Measurements from ENCODE around the gene CRY2.
"Not testable (repeated sequence)": the region's sequence is repeated elsewhere in the genome, so short reads cannot be mapped to it uniquely, and the experiment has no call there.

The CRY2 gene

DNA sequence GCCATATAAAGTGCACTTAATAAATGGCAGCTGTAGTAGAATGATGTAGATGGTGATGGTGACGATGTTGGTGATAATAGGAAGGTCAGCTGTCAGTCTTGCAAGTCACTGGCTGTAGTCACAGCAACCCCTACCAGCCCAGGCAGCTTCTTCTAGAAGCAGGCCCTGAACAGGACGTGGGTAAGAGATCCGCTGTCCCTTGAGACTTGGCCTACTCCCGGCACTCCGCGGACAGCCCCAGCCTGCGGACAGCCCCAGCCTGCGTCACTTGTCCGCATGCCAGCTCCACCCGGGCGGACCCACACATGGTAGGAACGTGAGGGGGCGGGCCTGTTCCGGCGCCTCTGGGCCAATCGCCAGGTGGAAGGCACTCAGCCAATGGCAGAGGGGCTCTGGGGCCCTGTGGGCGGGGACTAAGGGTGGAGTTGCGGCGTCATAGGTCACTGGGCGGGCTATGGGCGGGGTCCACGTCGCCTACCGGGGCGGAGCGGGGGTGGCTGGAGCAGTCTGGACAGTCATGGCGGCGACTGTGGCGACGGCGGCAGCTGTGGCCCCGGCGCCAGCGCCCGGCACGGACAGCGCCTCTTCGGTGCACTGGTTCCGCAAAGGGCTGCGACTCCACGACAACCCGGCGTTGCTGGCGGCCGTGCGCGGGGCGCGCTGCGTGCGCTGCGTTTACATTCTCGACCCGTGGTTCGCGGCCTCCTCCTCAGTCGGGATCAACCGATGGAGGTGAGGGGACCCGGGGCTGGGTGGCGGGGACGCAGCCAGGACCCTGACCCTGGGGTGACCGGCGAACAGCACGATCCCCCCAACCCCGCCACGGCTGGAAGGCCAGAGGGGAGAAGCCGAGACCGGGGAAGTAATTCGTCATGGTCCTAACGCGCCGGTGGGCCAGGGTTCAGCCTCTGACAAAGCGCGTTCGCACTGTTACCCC lies at the start of gene CRY2:
Gene CRY2 (plus strand): TSS at position 502 of the 937 bp plus-strand sequence. CDS start 16 bp downstream, at position 518.
- peak; percentile 99 to 100 for DNase-seq

DNA sequence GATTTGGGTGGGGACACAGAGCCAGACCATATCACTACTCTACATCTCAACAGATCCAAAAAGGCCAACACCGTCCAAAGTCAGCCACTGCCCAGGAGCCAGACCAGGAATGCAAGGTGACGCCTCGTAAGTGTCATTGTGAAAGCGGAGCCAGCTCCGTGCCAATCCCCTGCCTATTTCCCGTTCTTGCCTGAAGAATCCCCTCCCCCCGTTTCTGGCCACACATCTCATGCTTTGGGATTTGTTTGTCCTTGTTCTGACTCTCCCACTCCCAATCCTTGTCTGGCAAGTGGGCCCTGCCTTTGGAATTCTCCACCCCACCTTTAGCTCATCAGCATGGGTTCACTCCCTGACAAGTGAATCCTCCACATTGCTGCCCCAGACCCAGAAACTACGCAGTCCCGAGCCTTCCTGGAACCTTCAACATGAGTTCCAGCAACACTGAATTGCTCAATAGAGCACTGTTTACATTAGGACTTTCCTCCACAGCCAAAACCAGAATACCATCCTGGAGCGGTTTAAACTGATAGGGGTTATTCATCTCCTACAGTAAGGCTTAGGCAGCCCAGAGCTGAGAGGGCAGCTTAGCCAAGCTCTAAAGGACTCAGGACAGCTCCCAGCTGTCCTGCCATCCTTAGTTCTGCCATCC lies 48.4 kb upstream of the CRY2 start:
- DNase-seq = no peak

DNA sequence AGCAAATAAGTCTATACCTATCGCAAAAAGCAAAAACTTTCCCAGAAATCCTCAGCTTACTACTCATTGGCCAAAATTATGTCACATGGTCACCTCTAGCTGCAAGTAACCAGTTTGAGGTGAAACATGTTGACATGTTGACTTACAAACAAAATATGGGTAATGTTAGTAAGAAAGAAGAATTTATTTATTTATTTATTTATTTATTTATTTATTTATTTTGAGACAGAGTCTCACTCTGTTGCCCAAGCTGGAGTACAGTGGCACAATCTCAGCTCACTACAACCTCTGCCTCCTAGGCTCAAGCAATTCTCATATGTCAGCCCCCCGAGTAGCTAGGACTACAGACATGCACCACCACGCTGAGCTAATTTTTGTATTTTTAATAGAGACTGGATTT lies 47.7 kb upstream of the CRY2 start:
- DNase-seq = no peak

DNA sequence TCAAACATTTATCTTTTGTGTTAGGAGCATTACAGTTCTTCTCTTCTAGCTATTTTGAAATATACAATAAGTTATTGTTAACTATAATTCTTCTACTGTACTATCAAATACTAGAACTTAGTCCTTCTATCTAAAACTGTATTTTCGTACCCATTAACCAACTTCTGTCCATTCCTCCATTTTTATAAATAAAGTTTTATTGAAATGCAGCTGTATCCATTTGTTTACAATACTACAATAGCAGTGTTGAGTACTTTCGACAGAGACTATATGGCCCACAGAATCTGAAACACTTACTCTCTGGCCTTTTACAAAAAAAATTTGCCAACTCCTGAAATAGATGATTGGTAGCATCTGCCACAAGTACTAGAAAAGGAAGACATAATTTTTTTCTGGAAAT lies 47.0 kb upstream of the CRY2 start:
- DNase-seq = no peak

DNA sequence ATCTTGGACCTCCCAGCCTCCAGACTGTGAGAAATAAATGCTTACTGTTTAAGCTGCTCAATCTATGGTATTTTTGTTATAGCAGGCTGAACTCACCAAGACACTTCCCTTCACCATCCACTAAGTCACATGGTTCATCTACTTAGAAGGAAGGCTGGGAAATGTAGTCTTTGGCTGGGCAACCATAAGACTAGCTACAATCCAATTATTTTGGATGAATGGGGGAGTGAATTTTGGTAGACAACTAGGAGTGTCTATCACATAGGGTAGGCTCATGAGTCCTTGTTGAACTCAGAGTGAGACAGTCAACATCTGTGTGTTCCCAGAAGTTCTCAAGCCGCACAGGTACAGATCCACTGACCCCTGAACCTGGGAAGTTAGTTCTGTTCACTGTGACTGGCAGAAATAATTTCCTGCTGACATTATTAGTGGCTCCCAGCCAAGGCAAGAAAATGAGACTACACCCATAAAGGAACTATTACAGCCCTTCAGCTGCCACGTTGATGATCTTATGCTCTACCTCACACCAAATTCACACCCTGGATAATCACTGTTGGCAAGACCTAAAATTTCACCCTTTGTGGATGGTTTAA lies 45.5 kb upstream of the CRY2 start:
- DNase-seq = peak; percentile 42 to 46

DNA sequence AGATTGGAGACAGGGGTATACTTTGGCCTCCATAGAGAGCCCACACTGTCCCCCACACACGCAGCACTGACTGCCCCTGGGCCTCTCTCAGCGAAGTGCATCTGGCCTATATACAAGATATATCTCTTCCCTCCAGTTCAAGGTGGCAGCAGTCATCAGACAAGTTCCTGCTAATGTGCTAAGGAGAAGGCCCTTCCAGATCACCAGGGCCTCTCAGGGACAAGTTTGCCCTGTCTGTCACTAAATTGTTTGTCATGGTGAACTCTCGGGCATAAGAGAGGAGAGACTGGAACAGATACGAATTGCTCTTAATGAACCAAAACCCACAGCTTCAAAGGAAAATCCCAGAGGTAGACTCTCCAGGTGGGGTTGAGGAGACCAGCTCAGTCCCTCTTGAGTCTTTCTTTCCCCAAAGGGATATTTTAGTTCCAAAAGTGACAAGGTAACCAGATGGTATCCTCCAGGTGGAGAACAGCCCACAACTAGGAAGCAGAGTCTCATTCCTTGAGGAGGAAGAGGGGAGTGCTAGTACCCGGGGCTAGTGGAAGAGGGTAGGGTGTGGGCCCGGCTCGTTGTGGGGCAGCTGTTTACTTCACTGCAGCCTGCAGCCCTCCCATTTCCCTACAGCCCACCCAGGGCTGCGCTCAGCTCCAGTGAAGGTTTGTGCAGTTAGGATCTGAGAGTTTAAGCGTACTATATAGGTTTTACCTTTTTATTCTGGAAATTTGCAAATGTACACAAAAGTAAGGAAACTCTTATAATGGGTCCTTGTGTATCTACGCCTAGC lies 44.6 kb upstream of the CRY2 start:
- DNase-seq = no peak

DNA sequence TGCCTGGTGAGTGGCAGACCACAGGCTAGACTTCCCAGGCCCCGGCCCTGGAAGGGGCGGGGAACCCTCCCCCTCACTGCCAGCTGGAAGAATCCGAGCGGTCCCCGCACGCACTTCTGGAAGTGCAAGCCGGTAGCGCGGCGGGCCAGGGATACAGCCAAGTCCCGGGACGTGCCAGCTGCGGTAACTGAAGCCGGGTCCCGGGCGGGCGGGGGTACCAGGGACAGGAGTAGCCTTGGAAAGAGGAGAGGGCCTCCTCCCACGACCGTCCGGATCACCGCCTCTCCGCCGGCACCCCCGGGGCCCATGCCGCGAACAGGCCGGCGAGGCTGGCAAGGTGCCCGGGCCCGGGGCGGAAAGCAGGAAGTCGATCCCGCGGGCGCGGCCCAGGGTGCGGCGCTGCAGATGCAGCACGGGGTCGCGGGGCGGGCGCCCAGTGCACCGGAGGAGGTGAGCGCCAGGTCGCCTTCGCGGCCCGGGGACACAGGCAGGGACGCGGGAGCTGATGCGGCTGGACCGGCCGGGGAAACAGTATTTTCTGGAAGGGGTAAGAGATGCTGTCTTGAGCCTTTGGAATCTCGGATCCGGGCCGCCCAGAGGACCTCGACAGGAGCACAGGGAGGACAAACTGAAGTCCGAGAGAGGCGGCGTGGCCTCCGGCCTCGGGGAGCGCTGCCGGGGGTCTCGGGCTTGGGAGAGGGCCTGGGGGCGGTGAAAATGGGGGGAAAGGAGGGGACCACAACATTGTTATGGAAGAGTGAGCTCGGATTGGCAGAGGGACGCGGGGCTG lies 43.1 kb upstream of the CRY2 start:
- DNase-seq = peak; percentile 44 to 52

DNA sequence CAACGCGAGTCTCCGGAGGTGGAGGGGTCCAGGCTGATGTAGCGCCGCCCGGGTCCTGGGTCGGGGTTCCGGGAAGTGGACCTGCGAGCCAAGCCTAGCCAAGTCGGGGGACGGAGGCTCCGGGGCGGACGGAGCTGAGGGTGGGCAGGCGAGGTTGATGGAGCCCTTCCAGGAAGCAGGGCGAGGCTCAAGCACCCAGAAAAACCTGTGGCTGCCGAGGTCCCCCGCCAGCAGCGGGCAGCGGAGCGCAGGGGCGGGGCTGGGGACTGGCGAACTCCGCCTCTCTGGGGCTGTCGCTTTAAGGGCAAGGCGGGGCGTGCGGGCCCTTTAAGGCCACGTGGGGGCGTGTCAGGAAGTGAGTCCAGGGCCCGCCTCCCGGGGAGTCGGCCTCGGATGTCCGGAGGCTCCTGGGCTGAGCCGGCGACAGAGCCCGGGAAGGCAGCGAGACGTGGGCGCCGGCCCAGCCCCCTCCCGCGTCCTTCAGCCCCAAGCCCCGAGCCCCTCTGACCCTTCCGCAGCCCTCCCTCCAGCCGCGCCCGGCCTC lies 42.4 kb upstream of the CRY2 start, which contains the start of gene SLC35C1:
Gene SLC35C1 (plus strand): TSS at position 389 of the 544 bp plus-strand sequence. CDS start 653 bp downstream, outside the sequence.
- DNase-seq = peak; percentile 94 to 98

DNA sequence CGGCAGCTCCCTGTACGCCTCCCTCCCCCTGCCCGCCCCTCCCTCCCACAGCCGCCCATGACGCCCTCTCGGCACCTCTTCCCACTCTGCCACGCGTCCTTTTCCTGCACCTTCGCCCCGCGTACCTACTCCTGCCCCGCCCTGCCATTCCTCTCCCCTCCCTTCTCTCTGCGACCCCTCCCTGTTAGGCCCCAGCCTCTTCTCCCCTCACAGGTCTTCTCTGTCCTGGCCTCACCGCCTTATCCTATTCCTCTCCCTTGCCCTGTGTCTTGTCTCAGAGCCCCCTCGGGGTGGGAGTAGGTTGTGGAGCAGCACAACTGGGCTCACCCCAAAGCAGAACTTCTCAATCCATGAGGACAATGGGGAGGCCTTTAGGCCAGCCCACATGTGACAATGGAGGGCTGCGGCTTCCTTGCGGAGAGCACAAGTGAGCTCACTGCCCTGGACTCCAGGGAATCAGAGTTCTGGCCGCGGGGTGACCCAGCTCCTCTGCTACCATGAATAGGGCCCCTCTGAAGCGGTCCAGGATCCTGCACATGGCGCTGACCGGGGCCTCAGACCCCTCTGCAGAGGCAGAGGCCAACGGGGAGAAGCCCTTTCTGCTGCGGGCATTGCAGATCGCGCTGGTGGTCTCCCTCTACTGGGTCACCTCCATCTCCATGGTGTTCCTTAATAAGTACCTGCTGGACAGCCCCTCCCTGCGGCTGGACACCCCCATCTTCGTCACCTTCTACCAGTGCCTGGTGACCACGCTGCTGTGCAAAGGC lies 41.8 kb upstream of the CRY2 start:
- DNase-seq = peak; percentile 25 to 52

DNA sequence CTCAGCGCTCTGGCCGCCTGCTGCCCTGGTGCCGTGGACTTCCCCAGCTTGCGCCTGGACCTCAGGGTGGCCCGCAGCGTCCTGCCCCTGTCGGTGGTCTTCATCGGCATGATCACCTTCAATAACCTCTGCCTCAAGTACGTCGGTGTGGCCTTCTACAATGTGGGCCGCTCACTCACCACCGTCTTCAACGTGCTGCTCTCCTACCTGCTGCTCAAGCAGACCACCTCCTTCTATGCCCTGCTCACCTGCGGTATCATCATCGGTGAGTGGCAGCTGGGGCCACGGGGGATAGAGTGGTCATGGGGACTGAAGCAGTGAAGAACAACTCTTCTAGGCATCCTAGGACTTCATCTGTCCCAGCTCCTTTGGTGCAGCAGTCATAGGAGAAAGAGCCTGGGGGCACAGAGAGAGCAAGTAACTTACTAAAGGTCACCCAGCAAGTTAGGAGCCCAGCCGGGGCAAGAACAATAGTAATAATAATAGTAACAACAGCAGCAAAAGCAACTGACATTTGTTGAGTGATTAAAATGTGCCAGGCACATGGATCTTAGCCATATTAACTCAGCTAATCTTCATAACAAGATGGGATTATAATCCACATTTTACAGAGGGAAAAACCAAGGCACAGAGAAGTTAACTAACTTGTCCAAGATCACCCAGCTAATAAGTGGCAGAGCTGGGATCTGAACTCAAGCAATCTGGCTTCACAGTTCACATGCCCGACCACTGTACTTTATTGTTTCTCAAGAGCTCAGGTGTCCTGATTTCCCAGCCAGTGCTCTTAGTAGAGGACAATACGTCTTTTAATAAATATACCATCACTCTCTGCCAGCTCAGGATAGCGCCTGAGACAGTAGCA lies 41.0 kb upstream of the CRY2 start:
- no peak for DNase-seq

DNA sequence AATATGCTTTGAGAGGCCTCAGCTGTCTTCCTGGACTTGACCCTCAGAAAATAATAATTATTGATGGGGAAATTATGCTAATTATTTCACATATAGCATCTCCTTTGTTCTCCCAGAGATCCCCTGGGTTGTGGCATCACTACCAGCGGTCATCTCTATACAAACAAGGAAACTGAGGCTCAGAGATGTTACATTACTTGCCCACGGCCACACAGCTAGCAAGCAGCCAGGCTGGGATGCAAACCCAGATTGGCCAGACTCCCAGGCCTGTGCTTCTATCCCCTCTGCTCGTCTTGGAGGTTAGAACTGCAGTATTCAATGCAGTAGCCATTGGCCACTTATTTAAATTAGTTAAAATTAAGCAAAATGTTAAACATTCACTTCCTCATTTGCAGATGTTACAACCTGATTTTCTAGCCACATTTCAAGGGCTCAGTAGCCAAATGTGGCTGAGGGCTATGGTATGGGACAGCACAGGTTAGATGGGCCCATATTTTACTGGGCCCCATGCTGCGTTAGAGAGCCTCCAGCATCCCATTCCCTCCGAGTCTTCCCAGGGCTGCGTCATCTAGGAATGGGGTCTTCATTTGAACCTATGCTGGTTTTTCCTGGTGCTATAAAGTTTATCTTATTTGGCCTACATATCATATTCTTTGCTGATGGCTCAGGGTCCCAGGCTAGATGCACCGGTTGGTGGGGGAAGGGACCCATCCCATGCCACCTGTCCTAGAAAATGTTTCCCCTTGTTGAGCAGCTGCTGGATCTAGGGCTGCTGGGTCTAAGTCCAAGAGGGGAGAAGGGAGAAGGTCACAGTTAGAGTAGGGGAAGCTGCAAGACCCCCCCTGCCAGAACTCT lies 40.1 kb upstream of the CRY2 start:
- no peak for DNase-seq

DNA sequence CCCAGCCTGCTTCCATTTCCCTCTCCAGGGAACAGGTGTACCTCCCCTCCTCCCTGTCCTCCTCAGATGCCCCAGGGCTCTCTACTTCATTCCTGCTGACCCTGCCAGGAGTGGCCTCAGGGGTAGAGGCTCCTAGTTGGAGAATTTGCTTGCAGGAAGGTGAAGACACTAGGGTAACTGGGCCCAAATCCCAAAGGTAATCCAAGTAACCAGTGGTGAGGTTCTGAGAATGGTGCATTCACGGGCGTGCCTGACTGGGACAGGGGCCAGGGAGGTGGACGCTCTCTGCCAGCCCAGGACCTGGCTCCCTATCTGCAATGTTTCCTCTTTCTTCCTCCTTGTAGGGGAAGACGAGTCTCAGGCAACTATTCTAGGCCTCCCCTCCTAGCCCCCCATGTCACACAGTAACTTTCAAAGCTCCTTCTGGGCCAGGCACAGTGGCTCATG lies 39.5 kb upstream of the CRY2 start:
- DNase-seq = no peak

DNA sequence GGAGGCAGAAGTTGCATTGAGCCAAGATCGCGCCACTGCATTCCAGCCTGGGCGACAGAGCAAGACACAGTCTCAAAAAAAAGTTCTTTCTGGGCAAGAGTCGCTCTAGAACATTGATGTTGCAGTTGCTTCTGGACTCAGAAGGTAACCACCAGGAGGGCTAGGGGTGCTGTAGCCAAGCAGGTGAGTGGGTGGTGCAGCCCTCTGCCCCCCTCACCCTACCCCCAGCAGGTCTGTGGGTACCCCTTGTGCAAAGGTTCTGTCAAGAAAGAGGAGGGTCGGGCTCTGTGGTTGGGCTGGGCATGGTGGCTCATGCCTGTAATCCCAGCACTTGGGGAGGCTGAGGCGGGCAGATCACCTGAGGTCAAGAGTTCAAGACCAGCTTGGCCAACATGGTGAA lies 38.8 kb upstream of the CRY2 start:
- not testable (repeated sequence) for DNase-seq

DNA sequence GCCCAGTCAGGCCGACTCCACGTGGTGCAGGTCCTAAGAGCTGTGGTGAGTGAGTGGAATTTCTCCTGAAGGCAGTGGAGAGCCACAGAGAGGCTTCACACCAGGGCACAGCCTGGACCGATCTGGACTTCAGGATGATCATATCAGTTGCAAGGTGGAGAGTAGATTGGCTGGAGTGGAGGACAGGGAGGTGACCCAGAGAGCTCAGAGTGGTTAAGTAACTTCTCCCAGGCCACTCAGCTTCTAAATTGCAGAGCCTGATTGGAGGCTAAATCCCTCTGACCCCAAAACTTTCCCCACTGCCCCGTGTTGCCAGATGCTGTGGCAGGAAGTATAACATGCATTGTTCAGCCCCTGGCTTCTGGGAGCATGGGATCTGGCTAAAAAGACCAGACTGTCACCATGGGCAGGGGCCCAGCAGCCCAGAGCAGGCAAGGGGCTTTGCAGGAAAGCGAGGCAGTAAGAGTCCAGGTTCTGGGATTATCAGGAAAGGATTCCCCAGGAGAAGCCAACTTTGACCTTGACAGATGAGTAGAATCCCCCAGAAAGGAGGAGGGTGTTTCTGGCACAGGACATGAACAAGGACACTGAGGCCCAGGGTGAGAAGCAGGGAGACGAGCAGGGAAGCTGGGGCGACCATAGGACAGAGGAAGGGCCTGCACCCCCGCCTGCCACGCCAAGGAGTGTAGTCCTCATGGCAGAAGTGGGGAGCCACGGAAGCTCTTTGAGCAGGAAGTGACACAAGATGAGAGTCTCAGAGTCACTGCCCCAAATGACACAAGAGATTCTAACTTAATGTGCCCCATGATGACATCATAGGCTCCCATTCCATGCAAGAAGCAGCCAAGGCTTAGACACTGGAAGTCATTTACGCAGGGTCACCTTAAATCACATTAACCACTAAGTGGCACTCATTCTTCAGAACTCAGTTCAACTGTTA lies 37.5 kb upstream of the CRY2 start:
- no peak for DNase-seq

DNA sequence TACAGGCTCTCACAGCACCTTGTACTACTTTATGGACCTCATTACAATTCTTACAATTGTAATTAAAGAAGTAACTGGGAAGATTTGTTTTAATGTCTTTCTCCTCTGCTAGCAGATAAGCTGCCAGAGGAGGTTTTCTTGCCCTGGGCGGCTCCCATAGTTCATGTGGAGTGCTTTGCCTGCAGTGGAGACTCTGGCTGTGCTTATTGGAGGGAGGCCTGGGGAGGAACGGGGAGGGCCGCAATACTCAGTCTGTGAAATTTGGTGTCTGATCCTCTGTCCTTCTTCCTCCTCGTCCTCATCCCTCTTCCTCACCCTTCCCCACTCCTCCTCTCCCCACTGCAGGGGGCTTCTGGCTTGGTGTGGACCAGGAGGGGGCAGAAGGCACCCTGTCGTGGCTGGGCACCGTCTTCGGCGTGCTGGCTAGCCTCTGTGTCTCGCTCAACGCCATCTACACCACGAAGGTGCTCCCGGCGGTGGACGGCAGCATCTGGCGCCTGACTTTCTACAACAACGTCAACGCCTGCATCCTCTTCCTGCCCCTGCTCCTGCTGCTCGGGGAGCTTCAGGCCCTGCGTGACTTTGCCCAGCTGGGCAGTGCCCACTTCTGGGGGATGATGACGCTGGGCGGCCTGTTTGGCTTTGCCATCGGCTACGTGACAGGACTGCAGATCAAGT lies 36.7 kb upstream of the CRY2 start:
- no peak for DNase-seq

DNA sequence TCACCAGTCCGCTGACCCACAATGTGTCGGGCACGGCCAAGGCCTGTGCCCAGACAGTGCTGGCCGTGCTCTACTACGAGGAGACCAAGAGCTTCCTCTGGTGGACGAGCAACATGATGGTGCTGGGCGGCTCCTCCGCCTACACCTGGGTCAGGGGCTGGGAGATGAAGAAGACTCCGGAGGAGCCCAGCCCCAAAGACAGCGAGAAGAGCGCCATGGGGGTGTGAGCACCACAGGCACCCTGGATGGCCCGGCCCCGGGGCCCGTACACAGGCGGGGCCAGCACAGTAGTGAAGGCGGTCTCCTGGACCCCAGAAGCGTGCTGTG lies 36.2 kb upstream of the CRY2 start:
- DNase-seq = no peak

Data from inflammatory macrophage treated with lipopolysaccharide for 1 hour (primary cell).